ENCODE results near the gene CATSPERD.
A peak's percentile ranks its signal among the peaks of the same experiment; 100 is the strongest.

Gene CATSPERD

GRCh38 chr19:5787409-5788182 is 67.2 kb downstream of the CATSPERD start:
- no peak for DNase-seq (ENCODE audit: low read depth)

GRCh38 chr19:5788422-5788821 is 68.0 kb downstream of the CATSPERD start:
- DNase-seq (ENCODE audit: low read depth), result no peak

- DNase-seq (ENCODE audit: low read depth), result no peak
Observed at GRCh38 chr19:5789351-5789761, 68.9 kb downstream of the CATSPERD start.

- no peak for DNase-seq (ENCODE audit: low read depth)
Observed at GRCh38 chr19:5789886-5790558, 69.6 kb downstream of the CATSPERD start.

GRCh38 chr19:5790559-5791520 is 70.4 kb downstream of the CATSPERD start, which contains the start of gene DUS3L:
DUS3L (minus strand) TSS chr19:5791163; CDS start chr19:5791141, 22 bp downstream.
- DNase-seq (ENCODE audit: low read depth), result peak; percentile 98

GRCh38 chr19:5792224-5792623 is 71.8 kb downstream of the CATSPERD start:
- no peak for DNase-seq (ENCODE audit: low read depth)

GRCh38 chr19:5793188-5793587 is 72.8 kb downstream of the CATSPERD start:
- no peak for DNase-seq (ENCODE audit: low read depth)

- no peak for DNase-seq (ENCODE audit: low read depth)
Observed at GRCh38 chr19:5795382-5795919, 75.0 kb downstream of the CATSPERD start.

GRCh38 chr19:5798244-5798643 is 77.8 kb downstream of the CATSPERD start:
- no peak for DNase-seq (ENCODE audit: low read depth)

- no peak for DNase-seq (ENCODE audit: low read depth)
Observed at GRCh38 chr19:5799247-5800241, 79.1 kb downstream of the CATSPERD start.

- no peak for DNase-seq (ENCODE audit: low read depth)
Observed at GRCh38 chr19:5800361-5801270, 80.2 kb downstream of the CATSPERD start.

- DNase-seq (ENCODE audit: low read depth), result peak; percentile 21
Observed at GRCh38 chr19:5801796-5802619, 81.6 kb downstream of the CATSPERD start.

- DNase-seq (ENCODE audit: low read depth), result no peak
Observed at GRCh38 chr19:5803441-5803751, 83.0 kb downstream of the CATSPERD start.

GRCh38 chr19:5803752-5804515 is 83.5 kb downstream of the CATSPERD start:
- peak; percentile 75 for DNase-seq (ENCODE audit: low read depth)

GRCh38 chr19:5804516-5805461 is 84.4 kb downstream of the CATSPERD start, which contains the start of gene NRTN:
NRTN (plus strand) TSS chr19:5805067; CDS start chr19:5824166, 19,099 bp downstream.
- no peak for DNase-seq (ENCODE audit: low read depth)

- no peak for DNase-seq (ENCODE audit: low read depth)
Observed at GRCh38 chr19:5805462-5806132, 85.2 kb downstream of the CATSPERD start.
